ENCODE data around the gene MOB3A.

- TF ChIP-seq CTCF (IDR thresholded peaks at IDR 0.05; ENCODE audit: low read depth, low read length, poor library complexity, severe bottlenecking), result no peak
- no peak for TF ChIP-seq EZH2phosphoT487 (IDR thresholded peaks at IDR 0.05; ENCODE audit: borderline replicate concordance, low read length)
Measured at GRCh38 chr19:2048104-2048958, 47.8 kb downstream of the MOB3A start.
